GM21717 (cell line): Measurements from ENCODE around the gene CD274.
"Not testable (repeated sequence)": the region's sequence is repeated elsewhere in the genome, so short reads cannot be mapped to it uniquely, and the experiment has no call there.

Experiments used
- ATAC-seq: cut with Tn5 transposase; IDR thresholded peaks from one replicate; pipeline ENCODE4 v1.9.1; 2021; ENCODE audit warnings: mild to moderate bottlenecking, moderate library complexity; ENCODE audit not compliant: unreplicated experiment

Gene CD274

DNA sequence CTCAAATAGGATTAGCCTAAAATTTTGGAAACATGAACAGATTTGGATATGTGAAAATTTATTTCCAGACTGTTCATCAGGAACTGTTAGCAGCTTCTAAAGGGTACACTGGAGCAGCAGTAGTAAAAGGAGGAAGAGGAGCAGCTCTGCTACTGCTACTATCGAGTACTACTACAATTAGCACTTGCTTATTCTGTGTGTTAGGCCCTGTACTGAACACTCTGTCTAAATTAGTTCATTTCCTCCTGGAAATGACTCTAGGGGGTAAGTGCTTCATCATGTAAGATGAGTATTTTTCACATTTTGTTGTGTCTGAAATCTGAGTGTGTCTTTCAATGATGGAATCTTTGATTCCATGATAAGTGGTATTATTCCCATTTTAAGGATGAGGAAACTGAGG lies 9.8 kb downstream of the CD274 start:
- ATAC-seq, result no peak

DNA sequence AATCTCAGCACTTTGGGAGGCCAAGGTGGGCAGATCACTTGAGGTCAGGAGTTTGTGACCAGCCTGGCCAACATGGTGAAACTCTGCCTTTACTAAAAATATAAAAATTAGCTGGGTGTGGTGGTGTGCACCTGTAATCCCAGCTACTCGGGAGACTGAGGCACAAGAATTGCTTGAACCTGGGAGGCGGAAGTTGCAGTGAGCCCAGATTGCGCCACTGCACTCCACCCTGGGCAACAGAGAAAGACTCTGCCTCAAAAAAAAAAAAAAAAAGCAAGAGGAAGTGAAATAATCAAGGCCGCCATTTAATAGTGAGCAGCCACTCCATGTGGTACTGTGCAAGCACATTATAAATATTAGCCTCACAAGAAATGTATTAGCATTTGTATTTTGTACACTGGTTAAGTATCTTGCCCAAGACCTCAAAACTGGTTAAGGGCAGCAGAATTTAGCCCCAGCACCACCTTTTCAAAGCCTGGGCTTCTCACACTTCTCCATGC lies 14.5 kb downstream of the CD274 start:
- not testable (repeated sequence) for ATAC-seq

DNA sequence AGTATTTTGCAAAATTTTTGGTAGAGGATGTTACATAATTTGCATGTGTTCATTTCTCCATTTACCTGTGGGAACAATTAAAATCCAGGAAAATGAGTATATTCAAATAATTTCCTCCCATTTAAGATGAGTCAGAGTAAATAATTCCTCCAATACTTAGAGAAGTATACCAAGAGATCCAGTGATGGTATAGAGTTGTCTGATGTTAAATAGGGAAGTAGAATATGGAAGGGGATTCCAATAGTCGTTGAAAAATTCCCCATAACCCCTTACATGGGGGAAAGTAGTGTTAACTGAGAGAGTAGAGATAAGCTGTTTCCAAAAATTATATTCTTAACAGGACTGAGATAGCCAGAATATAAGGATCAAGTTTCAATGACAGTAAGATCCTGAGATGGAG lies 15.7 kb downstream of the CD274 start:
- no peak for ATAC-seq

DNA sequence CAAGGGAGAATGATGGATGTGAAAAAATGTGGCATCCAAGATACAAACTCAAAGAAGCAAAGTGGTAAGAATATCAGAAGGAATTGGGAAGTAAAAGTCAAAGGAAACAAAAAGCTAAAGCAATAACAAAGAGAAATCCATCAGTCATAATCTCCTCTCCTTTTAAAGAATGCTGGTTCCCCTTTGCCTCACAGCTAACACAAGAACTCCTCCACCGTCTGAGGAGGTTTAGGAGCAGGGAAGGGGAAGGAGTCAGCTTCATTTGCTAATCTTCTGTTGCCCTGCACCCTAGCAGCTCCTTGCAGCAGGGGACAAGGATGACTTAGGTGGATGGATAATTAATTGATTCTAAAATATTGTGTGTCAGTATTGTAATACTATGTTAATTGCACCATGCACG lies 16.4 kb downstream of the CD274 start:
- ATAC-seq, result no peak

DNA sequence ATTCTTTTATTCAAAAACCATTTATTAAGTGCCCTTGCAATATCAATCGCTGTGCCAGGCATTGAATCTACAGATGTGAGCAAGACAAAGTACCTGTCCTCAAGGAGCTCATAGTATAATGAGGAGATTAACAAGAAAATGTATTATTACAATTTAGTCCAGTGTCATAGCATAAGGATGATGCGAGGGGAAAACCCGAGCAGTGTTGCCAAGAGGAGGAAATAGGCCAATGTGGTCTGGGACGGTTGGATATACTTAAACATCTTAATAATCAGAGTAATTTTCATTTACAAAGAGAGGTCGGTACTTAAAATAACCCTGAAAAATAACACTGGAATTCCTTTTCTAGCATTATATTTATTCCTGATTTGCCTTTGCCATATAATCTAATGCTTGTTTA lies 18.5 kb downstream of the CD274 start:
- no peak for ATAC-seq

DNA sequence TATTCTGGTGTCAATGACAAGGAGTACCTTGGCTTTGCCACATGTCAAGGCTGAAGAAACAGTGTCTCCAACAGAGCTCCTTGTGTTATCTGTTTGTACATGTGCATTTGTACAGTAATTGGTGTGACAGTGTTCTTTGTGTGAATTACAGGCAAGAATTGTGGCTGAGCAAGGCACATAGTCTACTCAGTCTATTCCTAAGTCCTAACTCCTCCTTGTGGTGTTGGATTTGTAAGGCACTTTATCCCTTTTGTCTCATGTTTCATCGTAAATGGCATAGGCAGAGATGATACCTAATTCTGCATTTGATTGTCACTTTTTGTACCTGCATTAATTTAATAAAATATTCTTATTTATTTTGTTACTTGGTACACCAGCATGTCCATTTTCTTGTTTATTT lies 19.8 kb downstream of the CD274 start:
- no peak for ATAC-seq

DNA sequence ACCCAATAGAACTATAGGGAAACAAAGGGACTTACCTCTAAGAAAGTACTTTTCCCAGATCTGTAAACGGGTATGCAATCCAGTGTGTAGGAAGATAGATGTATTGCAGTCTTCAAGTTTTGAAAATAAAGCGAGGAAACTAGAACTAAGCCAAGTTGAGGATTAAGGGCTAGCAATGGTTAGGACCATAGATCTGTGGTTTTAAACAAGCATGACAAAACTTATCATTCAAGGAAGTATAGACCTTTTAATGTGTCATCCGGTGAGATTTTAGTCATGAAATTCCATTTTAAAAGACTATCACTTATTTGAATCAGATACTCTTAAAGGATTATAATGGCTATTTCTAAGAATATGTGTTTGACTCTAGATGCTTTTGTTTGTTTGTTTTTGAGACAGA lies 20.5 kb downstream of the CD274 start:
- no peak for ATAC-seq

DNA sequence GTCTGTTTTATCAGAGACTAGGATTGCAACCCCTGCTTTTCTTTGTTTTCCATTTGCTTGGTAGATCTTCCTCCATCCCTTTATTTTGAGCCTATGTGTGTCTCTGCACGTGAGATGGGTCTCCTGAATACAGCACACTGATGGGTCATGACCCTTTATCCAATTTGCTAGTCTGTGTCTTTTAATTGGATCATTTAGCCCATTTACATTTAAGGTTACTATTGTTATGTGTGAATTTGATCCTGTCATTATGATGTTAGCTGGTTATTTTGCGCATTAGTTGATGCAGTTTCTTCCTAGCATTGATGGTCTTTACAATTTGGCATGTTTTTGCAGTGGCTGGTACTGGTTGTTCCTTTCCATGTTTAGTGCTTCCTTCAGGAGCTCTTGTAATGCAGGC lies 25.3 kb downstream of the CD274 start:
- not testable (repeated sequence) for ATAC-seq

DNA sequence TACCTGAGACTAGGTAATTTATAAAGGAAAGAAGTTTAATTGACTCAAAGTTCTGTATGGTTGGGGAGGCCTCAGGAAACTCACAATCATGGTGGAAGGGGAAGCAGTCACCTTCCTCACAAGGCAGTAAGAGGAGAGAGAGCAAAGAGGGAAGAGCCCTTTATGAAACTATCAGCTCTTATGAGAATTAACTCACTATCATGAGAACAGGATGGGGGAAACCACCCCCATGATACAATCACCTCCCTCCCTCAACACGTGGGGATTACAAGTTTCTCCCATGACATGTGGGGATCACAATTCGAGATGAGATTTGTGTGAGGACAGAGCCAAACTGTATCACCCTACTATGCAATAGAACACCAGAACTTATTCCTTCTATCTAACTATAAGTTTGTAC lies 27.9 kb downstream of the CD274 start:
- ATAC-seq, result no peak

DNA sequence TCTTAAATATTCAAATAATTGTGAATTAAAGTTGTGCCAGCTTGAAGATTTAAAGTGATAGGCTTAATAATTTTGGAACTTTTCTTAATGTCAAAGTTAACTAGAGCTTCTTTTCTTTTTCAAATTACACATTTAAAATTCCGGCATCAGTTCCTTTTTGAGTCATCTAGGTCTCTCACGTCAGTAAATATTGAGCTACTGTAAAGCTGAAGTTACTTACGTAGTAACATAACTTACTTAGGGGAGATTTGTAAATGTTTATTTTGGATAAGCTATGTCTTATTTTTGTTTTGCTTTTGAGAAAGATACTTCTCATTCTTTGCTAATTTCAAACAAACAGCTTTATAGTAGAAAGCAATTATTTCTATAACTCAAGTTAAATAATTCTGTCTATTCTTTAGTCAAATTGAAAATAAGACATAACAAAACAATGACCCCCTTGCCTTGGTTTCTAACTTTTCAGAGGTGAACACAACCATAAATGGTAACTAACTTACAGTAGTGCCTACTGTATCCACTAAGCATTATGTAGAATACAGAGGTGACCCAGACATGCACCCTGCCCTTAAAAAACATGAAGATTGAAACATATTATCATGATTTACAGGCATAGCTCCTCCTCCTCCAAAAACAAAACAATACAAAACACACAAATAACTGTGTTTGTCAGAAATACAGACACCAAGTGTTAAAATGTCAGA lies 29.8 kb downstream of the CD274 start:
- ATAC-seq, result no peak

DNA sequence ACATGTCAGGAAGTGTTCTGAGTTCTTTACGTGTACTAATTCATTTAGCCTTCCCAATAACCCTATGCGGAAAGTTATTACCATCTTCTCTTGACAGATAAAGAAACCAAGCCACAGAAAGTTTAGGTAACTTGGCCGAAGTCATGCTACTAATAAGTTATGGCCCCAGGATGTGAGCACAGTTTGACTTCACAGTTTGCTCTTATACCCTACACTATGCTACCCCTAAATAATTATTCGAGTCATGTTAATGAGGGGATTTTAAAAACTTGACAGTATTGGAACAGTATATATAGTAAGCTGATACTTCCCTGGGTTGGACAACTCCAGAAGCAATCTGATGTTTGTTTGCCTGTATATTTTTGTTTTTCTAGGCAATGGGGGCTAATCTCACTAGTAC lies 30.6 kb downstream of the CD274 start:
- ATAC-seq, result no peak

DNA sequence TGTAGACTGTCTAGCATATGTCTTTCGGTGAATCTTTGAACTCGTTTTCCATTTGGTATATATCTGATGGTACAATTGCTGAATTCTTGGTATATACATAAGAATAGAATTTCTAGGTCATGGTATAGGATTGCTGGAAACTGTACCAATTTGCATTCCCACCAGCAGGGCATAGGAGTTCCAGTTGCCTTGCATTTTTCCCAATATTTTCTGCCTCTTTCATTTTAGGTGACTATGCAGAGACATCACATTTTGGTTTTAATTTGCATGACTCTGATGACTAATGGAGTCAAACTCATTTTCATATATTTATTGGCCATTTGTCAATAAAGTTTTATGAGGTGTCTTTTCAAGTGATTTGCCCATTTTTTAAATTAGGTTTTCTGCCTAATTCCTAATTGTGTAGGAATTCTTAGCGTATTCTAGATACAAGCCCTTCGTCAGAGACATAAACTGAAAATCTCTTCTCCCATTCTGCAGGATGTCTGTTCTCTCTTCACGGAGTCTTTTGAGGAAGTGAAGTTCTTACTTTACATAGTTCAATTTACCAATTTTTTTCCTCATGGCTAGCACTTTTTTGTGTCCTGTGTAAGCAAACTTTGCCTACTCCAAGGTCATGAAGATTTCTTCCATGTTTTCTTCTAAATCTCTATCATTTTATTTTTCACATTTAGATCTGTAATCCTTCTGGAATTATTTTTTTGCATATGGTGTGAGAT lies 31.1 kb downstream of the CD274 start:
- ATAC-seq, result no peak

DNA sequence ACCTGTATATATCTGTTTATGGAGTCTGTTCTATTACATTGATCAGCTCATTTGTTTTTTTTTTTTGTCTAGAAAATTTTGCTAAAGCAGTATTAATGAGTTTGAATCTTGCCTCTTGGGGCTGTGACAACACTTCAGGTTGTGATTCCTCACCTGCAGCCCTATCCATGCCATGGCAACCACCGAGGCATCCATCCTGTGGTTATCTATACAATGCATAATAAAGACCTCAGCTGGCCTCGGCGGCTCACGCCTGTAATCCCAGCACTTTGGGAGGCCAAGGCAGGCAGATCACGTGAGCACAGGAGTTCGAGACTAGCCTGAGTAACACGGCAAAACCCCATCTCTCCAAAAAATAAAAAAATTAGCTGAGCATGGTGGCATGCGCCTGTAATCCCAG lies 31.9 kb downstream of the CD274 start:
- no peak for ATAC-seq

DNA sequence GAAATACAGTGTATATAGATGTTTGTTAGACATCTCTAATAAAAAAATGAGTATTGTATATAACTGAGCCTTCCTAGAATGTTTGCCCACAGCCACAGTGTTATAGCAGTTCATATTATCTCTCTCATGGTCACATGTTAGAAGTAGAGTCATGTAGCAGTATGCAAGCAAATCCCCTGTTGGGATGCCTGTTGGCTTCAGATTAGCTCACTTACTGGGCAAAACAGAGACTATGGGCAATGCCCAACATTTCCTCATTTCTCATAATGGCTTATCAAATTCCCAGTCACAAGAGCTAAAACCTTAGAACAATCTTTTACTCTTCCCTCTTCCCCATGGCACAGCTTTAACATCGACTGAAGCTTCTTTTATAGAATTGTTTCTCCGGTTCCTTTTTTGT lies 33.0 kb downstream of the CD274 start:
- ATAC-seq, result no peak

DNA sequence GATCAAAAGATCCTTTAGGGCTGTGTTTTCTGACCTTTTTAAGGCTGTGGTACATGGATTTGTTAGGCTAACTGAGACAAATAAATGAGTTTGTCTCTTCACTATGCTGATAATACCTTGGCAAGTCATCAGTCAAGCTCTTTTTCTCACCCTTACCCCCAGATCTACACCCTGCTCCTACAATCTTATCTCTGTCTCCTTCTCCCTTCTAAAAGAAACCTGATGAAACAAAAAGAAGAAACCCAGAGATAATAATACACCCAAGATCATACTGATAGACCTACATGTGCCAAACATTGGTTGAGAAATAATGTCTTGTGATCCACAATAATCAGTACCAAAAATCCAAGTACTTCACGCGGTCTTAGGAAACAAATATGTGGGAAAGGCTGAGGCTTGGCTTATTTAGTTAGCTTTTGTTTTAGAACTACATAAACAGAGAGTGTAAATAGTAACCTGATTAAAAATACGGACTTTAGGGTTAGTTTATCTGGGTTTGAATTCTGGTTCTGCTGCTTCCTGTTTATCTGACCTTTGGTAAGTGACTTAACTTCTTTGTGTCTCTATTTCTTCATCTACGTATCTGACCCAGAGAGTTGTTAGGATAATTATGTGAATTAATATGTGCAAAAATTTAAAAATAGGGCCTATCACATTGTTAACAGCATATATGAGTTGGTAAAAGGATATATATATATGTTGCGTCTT lies 35.2 kb downstream of the CD274 start:
- ATAC-seq, result no peak

DNA sequence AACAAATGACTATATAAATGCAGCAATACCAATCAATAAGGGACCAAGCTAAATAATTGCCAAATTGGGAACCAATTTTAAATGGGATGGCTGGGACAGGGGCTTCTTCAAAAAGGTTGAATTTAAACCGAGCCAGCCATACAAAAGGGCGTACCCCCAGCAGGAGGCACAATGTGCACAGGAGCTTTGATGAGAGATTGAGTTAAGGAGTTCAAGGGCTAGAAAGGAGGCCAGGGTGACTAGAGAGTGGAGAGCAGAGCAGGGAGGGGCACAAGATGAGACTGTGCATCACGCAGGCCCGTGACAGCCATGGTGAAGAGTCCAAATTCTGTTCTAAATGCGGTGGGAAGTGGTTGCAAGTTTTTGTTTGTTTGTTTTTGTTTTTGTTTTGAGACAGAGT lies 36.6 kb downstream of the CD274 start:
- ATAC-seq, result no peak

DNA sequence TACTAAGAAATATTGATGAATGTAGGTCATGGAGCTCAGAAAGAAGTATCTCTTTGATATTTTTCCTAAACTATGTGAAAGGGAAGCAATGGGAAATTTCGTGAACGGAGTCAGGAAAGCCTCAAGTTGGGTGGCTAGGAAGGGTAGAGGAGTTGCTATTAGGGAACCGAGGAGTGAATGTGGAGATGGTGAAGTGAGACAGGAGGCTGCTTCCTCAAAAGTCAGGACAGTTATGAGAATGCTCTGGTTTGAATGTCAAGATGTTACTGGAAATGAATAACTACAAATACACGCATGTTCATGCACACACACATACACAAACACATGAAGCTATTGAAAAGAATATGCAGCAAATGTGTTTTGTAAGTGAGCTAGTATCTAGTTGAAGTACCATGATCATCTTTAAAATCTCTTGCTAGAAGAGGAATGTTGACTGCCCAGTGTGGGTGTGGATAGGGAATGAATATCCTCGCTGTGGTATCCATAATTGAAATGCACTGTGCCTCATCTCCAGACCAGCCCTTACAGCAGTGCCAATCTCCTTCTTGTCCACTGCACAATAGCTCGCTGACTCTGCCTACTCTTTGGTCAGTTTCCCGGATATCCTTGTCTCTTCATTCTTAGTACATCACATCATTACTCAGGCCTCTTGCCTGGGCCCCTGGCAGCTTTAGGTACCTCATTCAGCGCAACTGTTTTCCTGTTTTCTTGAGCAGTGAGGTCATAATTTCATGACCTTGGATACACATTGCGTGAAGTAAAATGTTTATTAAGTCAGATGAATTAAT lies 38.1 kb downstream of the CD274 start:
- ATAC-seq, result no peak

DNA sequence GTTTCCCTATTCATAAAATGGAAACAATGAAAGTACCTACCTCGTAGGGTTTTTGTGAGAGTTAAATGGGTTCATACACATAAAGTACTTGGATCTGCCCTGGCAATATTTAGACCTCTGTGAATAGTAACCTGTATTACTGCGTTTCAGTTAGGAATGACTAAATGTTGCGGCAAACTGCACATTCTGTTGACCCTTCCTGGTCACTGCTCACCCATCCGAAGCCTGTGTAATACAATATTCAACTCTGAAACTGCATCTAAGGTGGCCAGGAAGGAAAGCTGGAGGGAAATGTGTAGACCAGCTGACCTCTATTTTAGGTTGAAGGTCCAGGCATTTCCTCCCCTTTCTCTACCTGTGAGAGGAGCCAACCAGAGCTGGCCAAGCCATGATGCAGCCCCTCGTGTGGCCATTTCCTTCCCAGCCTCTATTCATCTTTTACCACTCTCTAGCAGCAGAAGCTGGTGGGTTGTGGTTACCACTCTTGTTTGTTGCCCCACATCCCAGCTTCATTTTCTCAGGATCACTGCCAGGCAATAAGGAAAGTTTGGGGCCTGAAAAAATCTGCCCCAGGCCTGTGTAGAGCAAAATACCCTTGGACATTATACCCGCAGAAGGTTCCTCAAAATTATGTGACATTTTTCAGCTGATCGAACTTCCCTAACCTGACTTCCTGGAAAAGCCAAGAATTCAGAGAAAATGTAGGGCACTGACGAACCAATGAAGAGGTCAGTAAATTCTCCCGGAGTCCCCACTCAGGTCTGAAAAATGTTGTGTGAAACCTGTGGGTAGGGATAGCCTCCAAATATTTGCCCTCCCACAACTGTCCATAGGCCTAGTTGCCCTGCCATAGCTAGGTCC lies 39.5 kb downstream of the CD274 start:
- no peak for ATAC-seq

DNA sequence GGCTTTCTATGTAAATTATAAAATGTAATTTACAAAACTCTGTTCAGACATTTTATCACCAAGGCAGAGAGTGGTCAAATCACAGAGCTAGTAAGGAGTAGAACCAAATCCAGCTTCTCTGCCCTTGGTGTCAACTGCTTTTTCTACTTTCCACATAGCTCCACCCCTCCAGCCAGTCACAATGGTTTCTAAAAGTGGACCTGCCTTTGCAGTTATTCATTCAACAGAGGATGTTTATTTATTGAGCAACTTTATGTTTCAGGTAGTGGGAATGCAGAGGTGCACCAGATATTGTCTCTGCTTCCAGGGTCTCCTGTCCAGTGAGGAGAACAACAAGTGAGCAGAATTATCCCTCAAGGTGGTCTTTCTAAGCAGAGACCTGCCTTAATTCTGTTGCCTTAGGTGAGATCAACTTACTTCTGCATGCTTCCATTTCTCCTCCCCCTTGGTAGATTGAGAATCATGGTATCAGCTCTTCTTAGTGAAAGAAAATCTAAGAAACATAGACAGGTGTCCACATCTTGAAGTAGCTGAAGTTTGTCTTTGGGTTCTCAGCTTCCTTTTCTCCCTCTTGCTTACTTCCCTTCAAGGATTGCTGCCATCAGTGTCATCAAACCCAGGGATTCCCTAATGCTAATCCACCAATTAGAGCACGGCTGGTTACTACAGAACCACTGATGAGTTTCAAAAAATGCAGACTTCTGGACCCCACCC lies 42.8 kb downstream of the CD274 start:
- ATAC-seq, result no peak
